SIG-M5 treated with dmso at 0.1 percent for 504 hours (cell line): Measurements from ENCODE around the gene CCDC3.
A peak's percentile ranks its signal among the peaks of the same experiment; 100 is the strongest.

Experiments used
- DNase-seq: peaks from one replicate; lab custom pipeline; 2025; ENCODE audit not compliant: unreplicated experiment; lab: John Stamatoyannopoulos, UW

CCDC3 gene

GRCh38 chr10:12965571-12965970 lies 35.9 kb downstream of the CCDC3 start:
- DNase-seq: no peak

DNA sequence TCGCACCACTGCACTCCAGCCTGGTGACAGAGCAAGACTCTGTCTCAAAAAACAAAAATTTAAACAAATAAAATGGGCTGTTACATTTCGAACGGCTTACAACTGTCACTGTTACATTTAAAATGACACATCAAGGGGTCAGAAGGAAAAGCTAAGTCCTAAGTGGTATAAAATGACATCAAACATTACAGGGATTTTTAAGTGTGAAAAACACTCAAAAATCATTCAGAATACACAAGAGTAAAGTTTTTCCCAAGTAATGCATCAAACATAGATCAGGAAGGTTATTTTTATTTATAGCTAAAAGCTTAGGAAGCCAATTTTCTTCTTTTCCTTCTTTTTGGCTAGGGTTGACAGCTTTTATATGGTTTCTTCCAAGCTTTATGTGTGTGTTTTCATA lies 39.0 kb downstream of the CCDC3 start:
- no peak for DNase-seq

- no peak for DNase-seq
Observed at GRCh38 chr10:12961416-12962205, 39.9 kb downstream of the CCDC3 start.

DNA sequence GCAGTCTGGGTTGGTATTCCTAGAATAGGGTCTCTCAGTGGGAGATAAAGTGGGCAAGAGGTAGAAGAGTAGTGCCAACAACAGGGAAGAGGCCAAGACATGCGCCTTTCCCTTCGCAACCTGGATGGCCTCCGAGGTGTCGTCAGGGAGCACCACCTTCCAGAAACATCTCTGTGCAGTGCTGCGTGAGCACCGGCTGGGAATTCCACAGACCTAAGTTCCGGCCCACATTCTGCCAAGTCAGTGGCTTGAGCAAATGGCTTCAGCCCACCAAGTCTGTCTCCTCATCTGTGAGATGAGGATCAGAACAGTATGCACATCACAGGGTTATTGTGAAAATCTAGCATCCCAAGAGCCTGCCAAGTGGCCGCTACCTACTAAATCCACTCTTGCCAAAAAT lies 40.6 kb downstream of the CCDC3 start:
- no peak for DNase-seq

DNA sequence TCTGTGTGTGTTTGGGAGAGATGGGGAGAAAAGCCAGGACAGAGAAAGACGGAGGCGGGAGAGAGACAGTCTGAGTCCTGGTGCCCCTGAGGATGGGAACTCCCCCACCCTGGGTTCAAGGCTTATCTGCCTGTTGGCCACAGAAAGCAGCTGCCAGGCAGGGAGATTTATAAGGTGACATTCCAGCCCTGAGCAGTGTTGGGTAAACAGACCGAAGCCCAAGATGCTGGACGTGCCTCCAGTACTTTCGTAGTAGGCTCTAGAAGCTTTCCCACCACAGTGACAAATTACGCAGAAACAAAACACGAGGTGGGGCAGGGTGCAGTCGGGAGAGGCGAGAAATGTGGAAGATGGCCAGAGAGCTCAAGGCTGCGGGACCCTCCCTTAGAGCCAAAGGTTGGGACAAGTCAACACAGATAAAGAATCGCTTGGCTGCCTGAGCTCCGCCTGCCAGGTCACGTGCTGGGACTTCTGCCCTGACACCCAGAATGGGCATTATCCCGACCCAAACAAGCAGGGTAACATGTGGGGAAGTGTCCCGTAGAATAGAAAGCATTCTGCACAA lies 41.1 kb downstream of the CCDC3 start:
- no peak for DNase-seq

DNA sequence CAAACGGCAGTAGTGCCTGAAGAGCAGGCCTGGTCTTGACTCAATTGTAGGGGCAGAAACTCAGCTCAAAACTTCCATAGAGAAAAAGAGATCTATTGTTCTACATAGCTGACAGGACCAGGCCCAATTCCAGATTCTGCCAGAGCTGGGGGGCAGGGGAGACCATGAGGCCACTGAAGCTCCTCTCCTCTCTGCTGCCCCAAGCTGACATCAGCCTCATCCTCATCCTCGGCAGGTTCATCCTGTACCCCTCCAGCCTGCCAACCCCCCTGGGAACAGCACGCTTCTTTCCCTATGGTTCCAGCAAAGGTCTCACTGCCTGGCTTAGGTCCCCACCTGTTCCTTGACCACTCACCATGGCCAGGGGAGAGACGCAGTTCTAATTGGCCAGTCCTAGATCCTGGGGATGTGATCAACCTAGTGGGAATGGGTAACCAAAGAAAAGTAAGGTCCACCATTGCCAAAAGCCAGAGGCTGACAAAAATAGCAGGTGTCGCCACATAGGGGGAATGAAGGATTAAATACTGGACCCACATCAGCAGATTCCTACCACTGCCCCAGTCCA lies 42.9 kb downstream of the CCDC3 start:
- no peak for DNase-seq

- no peak for DNase-seq
Observed at GRCh38 chr10:12957081-12957480, 44.4 kb downstream of the CCDC3 start.

DNA sequence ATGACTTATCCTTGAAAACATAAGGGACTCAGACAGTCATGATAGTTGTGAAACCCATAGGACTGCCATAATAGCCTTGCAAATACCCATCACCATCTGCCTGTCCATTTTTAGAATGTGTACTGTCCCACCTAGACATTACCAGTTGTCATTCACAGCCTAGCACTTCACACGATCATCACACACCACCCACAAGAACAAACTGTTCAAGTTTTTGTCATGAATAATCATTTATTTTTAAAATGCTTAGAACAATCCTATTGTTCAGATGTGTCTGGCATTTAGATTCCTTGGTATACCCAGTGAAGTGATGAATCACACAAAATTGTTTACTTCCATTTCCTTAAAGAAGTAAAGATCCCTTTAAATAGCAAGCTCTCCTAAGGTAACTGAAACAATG lies 46.6 kb downstream of the CCDC3 start:
- DNase-seq: no peak

DNA sequence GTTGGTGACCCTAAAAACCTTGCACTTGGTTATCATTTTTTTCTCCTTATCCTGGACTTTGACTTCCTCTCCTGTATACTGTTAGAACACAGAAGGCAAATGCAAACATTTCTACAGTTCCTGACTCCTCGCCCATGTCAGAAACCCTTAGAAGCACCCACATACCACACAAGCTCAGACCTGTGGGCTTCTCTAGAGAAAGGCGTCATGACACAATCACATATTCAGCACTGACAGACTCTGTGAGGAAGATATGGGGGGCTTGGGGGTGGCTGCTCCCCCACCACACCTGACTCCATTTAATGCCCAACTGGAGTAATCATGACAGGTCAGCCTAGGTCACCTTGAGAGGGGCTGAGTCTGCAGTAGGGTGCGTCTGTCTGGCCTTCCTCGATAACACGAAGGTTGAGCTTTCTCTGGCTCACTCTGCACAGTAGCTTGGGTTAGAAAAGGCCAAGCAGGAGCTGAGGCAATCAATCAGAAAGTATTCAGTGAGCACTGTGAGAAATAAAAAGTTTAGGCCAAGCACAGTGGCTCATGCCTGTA lies 50.9 kb downstream of the CCDC3 start:
- no peak for DNase-seq

DNA sequence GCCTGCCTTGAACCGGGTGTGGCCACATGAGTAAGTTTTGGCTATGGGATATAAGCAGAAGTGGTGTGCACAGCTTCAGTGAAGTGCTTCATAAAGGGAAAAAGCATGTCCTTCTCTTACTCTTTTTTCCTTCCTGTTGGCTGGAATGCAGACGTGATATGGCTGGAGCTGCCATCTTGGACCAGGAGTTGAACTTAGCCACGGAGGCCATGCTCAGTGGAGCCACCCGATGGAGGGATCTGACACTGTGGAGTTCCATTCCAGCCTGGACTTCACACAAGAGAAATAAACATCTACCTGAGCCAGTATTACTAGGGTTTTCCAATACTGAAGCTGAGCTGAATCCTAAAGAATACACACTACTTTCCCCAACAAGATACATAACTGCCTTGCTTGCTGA lies 52.3 kb downstream of the CCDC3 start:
- no peak for DNase-seq

DNA sequence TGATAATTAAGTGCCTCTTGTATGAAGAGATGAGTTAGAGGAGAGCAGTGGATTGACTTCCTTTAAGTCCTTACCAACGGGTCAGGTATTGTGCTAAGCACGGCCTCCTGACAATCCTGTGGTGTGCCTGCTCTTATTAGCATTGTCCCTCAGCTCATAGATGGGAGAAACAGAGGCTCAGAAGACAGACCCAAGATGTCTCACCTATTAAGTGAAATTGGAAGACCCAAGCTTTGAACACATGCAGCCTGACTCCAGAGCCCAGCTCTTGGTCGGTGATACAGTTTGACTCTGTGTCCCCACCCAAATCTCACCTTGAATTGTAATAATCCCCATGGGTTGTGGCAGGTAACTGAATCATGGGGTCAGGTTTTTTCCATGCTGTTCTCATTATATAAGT lies 53.8 kb downstream of the CCDC3 start:
- no peak for DNase-seq

DNA sequence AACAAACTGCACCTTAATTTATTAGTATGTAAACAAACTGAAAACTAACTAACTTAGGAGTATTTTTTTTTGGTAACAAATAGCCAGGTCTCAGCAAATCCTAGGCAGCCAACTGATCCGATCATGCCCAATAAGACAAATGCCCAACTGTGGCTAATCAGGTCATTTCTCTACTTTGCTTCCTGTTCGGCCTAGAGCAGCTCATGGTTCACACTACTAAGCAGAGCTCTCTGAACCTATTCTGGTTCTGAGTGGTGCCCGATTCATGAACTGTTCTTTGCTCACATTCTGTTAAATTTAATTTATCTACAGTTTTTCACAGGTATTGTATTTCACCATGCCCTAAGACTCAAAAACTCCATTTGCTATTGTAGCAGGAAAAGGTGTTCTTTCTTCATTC lies 55.1 kb downstream of the CCDC3 start:
- no peak for DNase-seq

GRCh38 chr10:12945690-12946359 lies 55.7 kb downstream of the CCDC3 start:
- DNase-seq: no peak

- no peak for DNase-seq
Observed at GRCh38 chr10:12944931-12945330, 56.6 kb downstream of the CCDC3 start.

DNA sequence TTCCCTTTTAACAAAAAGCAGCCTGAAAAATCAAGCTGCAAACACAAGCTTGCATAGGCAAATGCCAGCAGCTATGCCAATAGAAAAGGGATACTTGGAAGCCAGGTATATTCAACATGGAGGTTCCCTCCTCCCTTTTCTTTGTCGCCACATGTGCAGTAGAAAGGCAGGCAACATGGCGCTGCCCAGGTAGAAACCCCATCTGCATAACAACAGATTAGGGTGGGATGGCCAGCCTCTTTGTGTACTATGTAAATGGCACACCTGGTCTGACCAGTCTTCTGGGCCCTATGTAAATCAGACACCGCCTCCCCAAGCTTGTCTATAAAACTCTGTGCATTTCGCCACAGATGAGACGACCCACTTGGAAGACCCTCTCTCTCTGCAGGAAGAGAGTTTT lies 58.1 kb downstream of the CCDC3 start:
- DNase-seq: no peak

DNA sequence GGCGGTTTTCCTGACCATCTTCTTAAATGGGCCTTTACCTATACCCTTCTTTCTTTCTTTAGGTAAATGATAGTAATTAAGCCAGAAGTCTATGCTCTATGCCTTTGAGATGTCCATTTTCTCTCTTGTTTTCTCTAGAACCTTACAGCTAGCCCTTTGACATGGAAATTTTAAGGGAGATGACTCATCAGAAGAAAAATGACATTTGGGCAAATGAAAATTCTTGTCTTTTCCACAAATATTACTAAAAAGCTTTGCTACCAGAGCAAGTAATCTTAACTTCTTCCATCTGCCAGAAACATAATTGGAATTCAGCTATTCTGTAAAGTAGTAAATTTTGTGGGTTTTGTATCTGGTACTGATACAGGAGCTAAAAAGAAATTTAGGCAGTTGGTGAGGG lies 59.5 kb downstream of the CCDC3 start:
- DNase-seq: no peak

DNA sequence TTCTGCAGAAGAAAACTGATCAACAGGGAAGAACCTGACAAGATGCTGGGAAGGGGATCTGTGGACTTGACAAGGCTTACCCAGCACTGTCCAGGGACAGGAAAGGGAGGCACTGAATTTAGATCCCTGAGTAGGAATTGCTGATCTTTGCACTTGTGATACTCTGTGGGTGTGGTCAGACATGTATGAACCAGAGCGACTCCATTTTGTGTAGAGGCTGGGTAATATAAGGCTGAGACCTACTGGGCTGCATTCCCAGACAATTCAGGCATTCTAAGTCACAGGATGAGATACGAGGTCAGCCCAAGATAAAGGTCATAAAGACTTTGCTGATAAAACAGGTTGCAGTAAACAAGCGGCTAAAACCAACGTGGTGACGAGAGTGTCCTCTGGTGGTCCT lies 60.7 kb downstream of the CCDC3 start:
- no peak for DNase-seq

GRCh38 chr10:12938271-12938670 lies 63.2 kb downstream of the CCDC3 start:
- DNase-seq: no peak

GRCh38 chr10:12937527-12937926 lies 64.0 kb downstream of the CCDC3 start:
- no peak for DNase-seq

GRCh38 chr10:12934777-12935176 lies 66.7 kb downstream of the CCDC3 start:
- DNase-seq: peak; percentile 47

DNA sequence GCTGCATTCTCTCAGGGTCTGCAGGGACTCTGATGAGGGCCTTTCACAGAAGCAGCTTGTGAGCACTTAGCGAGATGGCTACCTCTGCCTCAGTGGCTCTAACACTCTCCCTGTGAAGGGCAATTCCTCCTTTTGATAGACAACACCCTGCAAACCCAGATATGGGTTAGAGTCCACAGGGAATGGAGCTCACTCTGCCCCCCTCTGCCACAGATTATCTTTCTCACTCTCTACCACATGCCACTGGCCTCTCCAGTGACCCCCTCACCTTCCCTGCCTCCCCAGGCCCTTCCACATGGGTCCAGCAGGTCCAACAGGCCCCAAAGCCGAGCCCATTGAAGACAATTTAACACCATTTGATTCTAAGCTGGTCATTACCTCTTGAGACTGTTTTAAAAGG lies 72.1 kb downstream of the CCDC3 start:
- DNase-seq: no peak

DNA sequence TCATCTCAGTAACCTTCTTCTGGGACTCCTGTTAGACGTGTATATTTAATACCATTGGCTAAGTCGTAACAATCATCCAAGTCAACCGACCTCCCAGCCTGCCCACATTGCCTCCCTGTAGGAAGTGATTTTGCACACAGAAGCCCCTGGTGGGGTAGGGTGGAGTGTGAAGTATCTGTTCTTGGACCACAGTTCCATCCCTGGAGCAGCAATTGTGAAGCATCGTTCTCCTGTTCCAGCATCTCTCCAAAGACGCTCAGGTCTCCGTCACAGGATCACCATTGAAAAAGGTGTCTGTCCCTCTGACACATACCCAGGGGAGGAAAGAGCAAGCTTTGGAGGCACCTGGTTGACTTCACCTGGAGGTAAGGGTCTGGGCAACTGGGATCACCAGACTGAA lies 72.9 kb downstream of the CCDC3 start:
- DNase-seq: no peak
